ENCODE measurements around the gene FIGN.

Gene FIGN

GRCh38 chr2:163573652-163574051 lies 162.2 kb downstream of the FIGN start:
- in situ Hi-C loops (cut with HindIII; ENCODE audit: low sequenced_read_pairs) = no loop called here

- in situ Hi-C loops (cut with HindIII; ENCODE audit: low sequenced_read_pairs) = no loop called here
Observed at GRCh38 chr2:163572850-163573249, 163.0 kb downstream of the FIGN start.

GRCh38 chr2:163571423-163572102 lies 164.2 kb downstream of the FIGN start:
- in situ Hi-C loops (cut with HindIII; ENCODE audit: low sequenced_read_pairs) = no loop called here

GRCh38 chr2:163570391-163570790 lies 165.4 kb downstream of the FIGN start:
- in situ Hi-C loops (cut with HindIII; ENCODE audit: low sequenced_read_pairs) = no loop called here

- in situ Hi-C loops (cut with HindIII; ENCODE audit: low sequenced_read_pairs) = no loop called here
Observed at GRCh38 chr2:163565192-163565591, 170.6 kb downstream of the FIGN start.

GRCh38 chr2:163564236-163564635 lies 171.6 kb downstream of the FIGN start:
- in situ Hi-C loops (cut with HindIII; ENCODE audit: low sequenced_read_pairs) = no loop called here

- in situ Hi-C loops (cut with HindIII; ENCODE audit: low sequenced_read_pairs) = no loop called here
Observed at GRCh38 chr2:163563336-163563735, 172.5 kb downstream of the FIGN start.

GRCh38 chr2:163558251-163559021 lies 177.4 kb downstream of the FIGN start:
- in situ Hi-C loops (cut with HindIII; ENCODE audit: low sequenced_read_pairs) = no loop called here

GRCh38 chr2:163556511-163556910 lies 179.3 kb downstream of the FIGN start:
- in situ Hi-C loops (cut with HindIII; ENCODE audit: low sequenced_read_pairs) = no loop called here

- in situ Hi-C loops (cut with HindIII; ENCODE audit: low sequenced_read_pairs) = no loop called here
Observed at GRCh38 chr2:163554864-163555263, 180.9 kb downstream of the FIGN start.

GRCh38 chr2:163553601-163554000 lies 182.2 kb downstream of the FIGN start:
- in situ Hi-C loops (cut with HindIII; ENCODE audit: low sequenced_read_pairs) = no loop called here

- in situ Hi-C loops (cut with HindIII; ENCODE audit: low sequenced_read_pairs) = no loop called here
Observed at GRCh38 chr2:163552758-163553157, 183.1 kb downstream of the FIGN start.

GRCh38 chr2:163551616-163552373 lies 184.0 kb downstream of the FIGN start:
- in situ Hi-C loops (cut with HindIII; ENCODE audit: low sequenced_read_pairs) = no loop called here

GRCh38 chr2:163548970-163549369 lies 186.8 kb downstream of the FIGN start:
- in situ Hi-C loops (cut with HindIII; ENCODE audit: low sequenced_read_pairs) = no loop called here

Measured in DLD1 (cell line).